Neural progenitor cell (in vitro differentiated cells): ENCODE data around the gene SLC27A4.

Experiments
- EZH2 ChIP-seq: fragments of 200-600 bp; sonication (generic); IDR thresholded peaks from 2 replicates; pipeline ENCODE4 v1.6.1; 2017; ENCODE audit warnings: antibody characterized with exemption, mild to moderate bottlenecking, moderate library complexity
- EZH2phosphoT487 ChIP-seq: fragments of 200-600 bp; sonication (generic); IDR thresholded peaks from 2 replicates; pipeline ENCODE4 v1.6.1; 2017; ENCODE audit warnings: antibody characterized with exemption
- TF ChIP-seq, protein P1 (sequence below): fragments of 200-600 bp; sonication (generic); IDR thresholded peaks from 2 replicates; pipeline ENCODE4 v1.5.1; 2017; ENCODE audit warnings: antibody characterized with exemption, mild to moderate bottlenecking

DNA sequence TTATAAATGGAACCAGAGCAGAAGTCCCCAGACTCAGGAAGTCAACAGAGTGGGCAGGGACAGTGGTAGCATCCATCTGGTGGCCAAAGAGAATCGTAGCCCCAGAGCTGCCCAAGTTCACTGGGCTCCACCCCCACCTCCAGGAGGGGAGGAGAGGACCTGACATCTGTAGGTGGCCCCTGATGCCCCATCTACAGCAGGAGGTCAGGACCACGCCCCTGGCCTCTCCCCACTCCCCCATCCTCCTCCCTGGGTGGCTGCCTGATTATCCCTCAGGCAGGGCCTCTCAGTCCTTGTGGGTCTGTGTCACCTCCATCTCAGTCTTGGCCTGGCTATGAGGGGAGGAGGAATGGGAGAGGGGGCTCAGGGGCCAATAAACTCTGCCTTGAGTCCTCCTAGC, 20.5 kb downstream of the SLC27A4 start:
- TF ChIP-seq, protein P1, sequence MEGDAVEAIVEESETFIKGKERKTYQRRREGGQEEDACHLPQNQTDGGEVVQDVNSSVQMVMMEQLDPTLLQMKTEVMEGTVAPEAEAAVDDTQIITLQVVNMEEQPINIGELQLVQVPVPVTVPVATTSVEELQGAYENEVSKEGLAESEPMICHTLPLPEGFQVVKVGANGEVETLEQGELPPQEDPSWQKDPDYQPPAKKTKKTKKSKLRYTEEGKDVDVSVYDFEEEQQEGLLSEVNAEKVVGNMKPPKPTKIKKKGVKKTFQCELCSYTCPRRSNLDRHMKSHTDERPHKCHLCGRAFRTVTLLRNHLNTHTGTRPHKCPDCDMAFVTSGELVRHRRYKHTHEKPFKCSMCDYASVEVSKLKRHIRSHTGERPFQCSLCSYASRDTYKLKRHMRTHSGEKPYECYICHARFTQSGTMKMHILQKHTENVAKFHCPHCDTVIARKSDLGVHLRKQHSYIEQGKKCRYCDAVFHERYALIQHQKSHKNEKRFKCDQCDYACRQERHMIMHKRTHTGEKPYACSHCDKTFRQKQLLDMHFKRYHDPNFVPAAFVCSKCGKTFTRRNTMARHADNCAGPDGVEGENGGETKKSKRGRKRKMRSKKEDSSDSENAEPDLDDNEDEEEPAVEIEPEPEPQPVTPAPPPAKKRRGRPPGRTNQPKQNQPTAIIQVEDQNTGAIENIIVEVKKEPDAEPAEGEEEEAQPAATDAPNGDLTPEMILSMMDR: no peak
- no peak for TF ChIP-seq EZH2phosphoT487
- TF ChIP-seq EZH2: no peak
